ENCODE results near the gene CDX1.
"Not testable (repeated sequence)": the region's sequence is repeated elsewhere in the genome, so short reads cannot be mapped to it uniquely, and the experiment has no call there.

CDX1 gene

GRCh38 chr5:150230842-150231241, 64.3 kb downstream of the CDX1 start:
- in situ Hi-C loops (cut with HindIII; ENCODE audit: low pct_ligation_motif_present, low sequenced_read_pairs) = loop anchor here (5.0 kb wide), 1 partner anchor 69 kb away; no protein-coding TSS in a partner anchor

GRCh38 chr5:150233706-150234105, 67.1 kb downstream of the CDX1 start:
- H3K36me3 ChIP-seq (replicated peaks); H3K27ac ChIP-seq; DNase-seq; H3K27me3 ChIP-seq (replicated peaks); H3K4me3 ChIP-seq (ENCODE audit: low read depth, low read length): not testable (repeated sequence)
- in situ Hi-C loops (cut with HindIII; ENCODE audit: low pct_ligation_motif_present, low sequenced_read_pairs) = loop anchor here (5.0 kb wide), 1 partner anchor 71 kb away; no protein-coding TSS in a partner anchor

More at GRCh38 chr5:150230842-150231241, 64.3 kb downstream of the CDX1 start:
- Histone ChIP-seq H3K27ac (no peak overlapping the region), H3K4me3 (ENCODE audit: low read depth, low read length) (no peak overlapping the region), H3K27me3 (replicated peaks) (no peaks in the 10 kb centered on the region), H3K36me3 (replicated peaks) (no peaks in the 10 kb centered on the region)
- no peak for DNase-seq
- TF ChIP-seq CTCF (IDR thresholded peaks at IDR 0.05; ENCODE audit: low read depth, low read length, missing control alignments) = no peak

All from brain microvascular endothelial cell (primary cell).